H1 (cell line): Measurements from ENCODE around the gene CAMKK1. TPM values are rescaled to one million over a fixed set of nuclear protein-coding genes. Genes with fewer than 3 reads are reported as not detected.

Source experiments
- CTCF ChIA-PET: fragments of 300-600 bp; sonication (Branson Sonifier 250); formaldehyde crosslinking; loops from one replicate; lab custom pipeline; 2021; ENCODE audit not compliant: partially characterized antibody; lab: Charles Lee
- POLR2A ChIA-PET: fragments of 300-600 bp; sonication (Branson Sonifier 250); formaldehyde crosslinking; loops from one replicate; lab custom pipeline; 2021; ENCODE audit warnings: inconsistent platforms; ENCODE audit not compliant: partially characterized antibody; lab: Charles Lee
- DNase-seq, 2 experiments: peaks; one replicate each; pipeline versions ENCODE4 v3.0.0 to v3.0.0-alpha.2; 2010 to 2022; ENCODE audit warnings: low spot score in 2 of 2, low read depth in 1 of 2, mixed read lengths in 1 of 2
- FAIRE-seq: peaks from 2 replicates; lab custom pipeline; 2011; peaks lifted over from hg19 to GRCh38; lab: Jason Lieb, UNC
- H2AFZ ChIP-seq: 2 replicates; pipeline ENCODE4 v1.8.1; 2012; ENCODE audit warnings: low read length, inconsistent platforms
- H2AK5ac ChIP-seq: 2 replicates; pipeline ENCODE4 v1.6.1; 2013; ENCODE audit warnings: low read depth, low read length
- H2BK120ac ChIP-seq: replicated peaks from 2 replicates; pipeline ENCODE3; 2013; ENCODE audit warnings: low read depth, low read length, inconsistent platforms
- H2BK12ac ChIP-seq: 2 replicates; pipeline ENCODE4 v1.6.1; 2013; ENCODE audit warnings: low read depth, low read length
- H2BK15ac ChIP-seq: 2 replicates; pipeline ENCODE4 v1.6.1; 2013; ENCODE audit warnings: low read length
- H2BK20ac ChIP-seq: 2 replicates; pipeline ENCODE4 v1.6.1; 2013; ENCODE audit warnings: low read length
- H2BK5ac ChIP-seq: 2 replicates; pipeline ENCODE4 v1.6.1; 2013; ENCODE audit warnings: low read depth, low read length
- H3K14ac ChIP-seq: 2 replicates; pipeline ENCODE4 v1.6.1; 2013; ENCODE audit warnings: inconsistent platforms; ENCODE audit not compliant: insufficient read length
- H3K18ac ChIP-seq: 2 replicates; pipeline ENCODE4 v1.6.1; 2013; ENCODE audit warnings: low read length; ENCODE audit errors: extremely low read depth
- H3K23ac ChIP-seq: 2 replicates; pipeline ENCODE4 v1.6.1; 2013; ENCODE audit warnings: inconsistent platforms; ENCODE audit not compliant: insufficient read length
- H3K23me2 ChIP-seq: 2 replicates; pipeline ENCODE4 v1.6.1; 2013; ENCODE audit warnings: low read depth, low read length
- H3K27ac ChIP-seq: 2 replicates; pipeline ENCODE4 v1.6.1; 2011; ENCODE audit warnings: low read depth, low read length, inconsistent platforms
- H3K27me3 ChIP-seq, 4 experiments: replicated peaks in 1 of 4; 1 replicate in 1 of 4; 2 replicates in 3 of 4; pipeline versions ENCODE4 v1.6.1 to v1.8.1; 2011 to 2013; ENCODE audit warnings: low read length in 3 of 4, mild to moderate bottlenecking in 3 of 4, inconsistent platforms in 2 of 4, mixed read lengths in 2 of 4, moderate library complexity in 1 of 4; ENCODE audit not compliant: control insufficient read depth in 3 of 4, insufficient read depth in 3 of 4; ENCODE audit errors: extremely low read depth in 1 of 4
- H3K36me3 ChIP-seq, 4 experiments: 2 replicates each; pipeline versions ENCODE4 v1.6.1 to v1.8.1; 2011 to 2013; ENCODE audit warnings: mild to moderate bottlenecking in 4 of 4, low read length in 3 of 4, moderate library complexity in 2 of 4, control low read depth in 1 of 4, inconsistent platforms in 1 of 4; ENCODE audit not compliant: insufficient read depth in 4 of 4, control insufficient read depth in 2 of 4
- H3K4ac ChIP-seq: replicated peaks from 2 replicates; pipeline ENCODE3; 2013; ENCODE audit warnings: low read length, low read depth, mixed read lengths, inconsistent platforms; ENCODE audit not compliant: insufficient read length
- H3K4me1 ChIP-seq, 4 experiments: replicated peaks in 1 of 4; 1 replicate in 1 of 4; 2 replicates in 3 of 4; pipeline versions ENCODE4 v1.6.1 to v1.8.1; 2011 to 2013; ENCODE audit warnings: low read length in 3 of 4, inconsistent platforms in 2 of 4, mixed read lengths in 1 of 4; ENCODE audit not compliant: insufficient read depth in 4 of 4, control insufficient read depth in 3 of 4
- H3K4me2 ChIP-seq, 2 experiments: 2 replicates each; pipeline versions ENCODE4 v1.6.1 to v1.8.1; 2011 to 2013; ENCODE audit warnings: low read depth in 2 of 2, low read length in 2 of 2, control low read depth in 1 of 2, inconsistent platforms in 1 of 2, mild to moderate bottlenecking in 1 of 2; ENCODE audit not compliant: insufficient read depth in 1 of 2
- H3K4me3 ChIP-seq, 4 experiments: fragments of 200-600, 300-600 bp in 1 of 4; sonication (generic), shearing (Covaris generic), sonication (Bioruptor Twin) in 1 of 4; 2 replicates each; pipeline versions ENCODE4 v1.5.1 to v1.8.1; 2011 to 2016; ENCODE audit warnings: low read length in 4 of 4, low read depth in 3 of 4, control low read depth in 2 of 4, inconsistent platforms in 2 of 4, mild to moderate bottlenecking in 2 of 4, mixed read lengths in 1 of 4, moderate library complexity in 1 of 4; ENCODE audit not compliant: insufficient read depth in 2 of 4; ENCODE audit errors: extremely low read depth in 1 of 4
- H3K56ac ChIP-seq: replicated peaks from 2 replicates; pipeline ENCODE3; 2013; ENCODE audit warnings: low read depth, mild to moderate bottlenecking, mixed read lengths, low read length, inconsistent platforms; ENCODE audit not compliant: insufficient read length
- H3K79me1 ChIP-seq: 2 replicates; pipeline ENCODE4 v1.6.1; 2013; ENCODE audit warnings: low read depth, low read length, control low read depth
- H3K79me2 ChIP-seq, 2 experiments: 2 replicates each; pipeline versions ENCODE4 v1.6.1 to v1.8.1; 2012 to 2013; ENCODE audit warnings: low read length in 2 of 2, mild to moderate bottlenecking in 2 of 2, inconsistent platforms in 1 of 2; ENCODE audit not compliant: insufficient read depth in 2 of 2, control insufficient read depth in 1 of 2
- H3K9ac ChIP-seq, 4 experiments: replicated peaks in 1 of 4; 1 replicate in 1 of 4; 2 replicates in 3 of 4; pipeline versions ENCODE4 v1.6.1 to v1.8.1; 2011 to 2013; ENCODE audit warnings: low read depth in 3 of 4, low read length in 3 of 4, control low read depth in 2 of 4, mild to moderate bottlenecking in 2 of 4, moderate library complexity in 2 of 4, inconsistent platforms in 1 of 4; ENCODE audit errors: extremely low read depth in 1 of 4
- H3K9me3 ChIP-seq, 2 experiments: 2 replicates each; pipeline versions ENCODE4 v1.6.1 to v1.8.1; 2012 to 2013; ENCODE audit warnings: mild to moderate bottlenecking in 2 of 2, moderate library complexity in 2 of 2, control low read depth in 1 of 2, inconsistent platforms in 1 of 2, low read depth in 1 of 2, low read length in 1 of 2, mixed read lengths in 1 of 2; ENCODE audit not compliant: insufficient read depth in 2 of 2
- H4K20me1 ChIP-seq, 2 experiments: replicated peaks in 1 of 2; 2 replicates each; pipeline versions ENCODE3 to v1.8.1; 2011 to 2013; ENCODE audit warnings: inconsistent platforms in 2 of 2, low read length in 2 of 2, mild to moderate bottlenecking in 1 of 2; ENCODE audit not compliant: insufficient read depth in 2 of 2, control insufficient read depth in 1 of 2
- H4K5ac ChIP-seq: 2 replicates; pipeline ENCODE4 v1.6.1; 2013; ENCODE audit warnings: low read length, low read depth, mixed read lengths, inconsistent platforms; ENCODE audit not compliant: insufficient read length
- H4K8ac ChIP-seq: 2 replicates; pipeline ENCODE4 v1.8.0; 2013; ENCODE audit warnings: mild to moderate bottlenecking, moderate library complexity, low read length, inconsistent platforms; ENCODE audit not compliant: insufficient read depth; ENCODE audit errors: extremely low read depth
- H4K91ac ChIP-seq: replicated peaks from 2 replicates; pipeline ENCODE3; 2013; ENCODE audit warnings: low read length, mixed read lengths, inconsistent platforms; ENCODE audit not compliant: insufficient read length
- EP300 ChIP-seq, 2 experiments: IDR thresholded peaks; 1 replicate in 1 of 2; 2 replicates in 1 of 2; pipeline ENCODE4 v1.6.1; 2011 to 2012; ENCODE audit warnings: low read depth in 2 of 2, low read length in 2 of 2, mild to moderate bottlenecking in 2 of 2, borderline replicate concordance in 1 of 2, inconsistent platforms in 1 of 2, moderate library complexity in 1 of 2
- FOSL1 ChIP-seq: IDR thresholded peaks from 2 replicates; pipeline ENCODE4 v1.6.1; 2011; ENCODE audit warnings: mild to moderate bottlenecking, low read depth, low read length, moderate library complexity; ENCODE audit not compliant: insufficient read depth
- JUN ChIP-seq: IDR thresholded peaks from 2 replicates; pipeline ENCODE4 v1.6.1; 2011; ENCODE audit warnings: low read depth, mild to moderate bottlenecking, improper control_type of control experiment, low read length
- KDM1A ChIP-seq: fragments of 200-600, 300-600 bp; sonication (generic); IDR thresholded peaks from 2 replicates; pipeline ENCODE4 v1.7.1; 2016; ENCODE audit warnings: mild to moderate bottlenecking, low read length, borderline replicate concordance
- PHF8 ChIP-seq: fragments of 200-600 bp; sonication (generic); conservative IDR thresholded peaks from 2 replicates; pipeline ENCODE4 v1.7.1; 2012; ENCODE audit warnings: low read depth, mild to moderate bottlenecking, inconsistent platforms, low read length, moderate library complexity
- RFX5 ChIP-seq: IDR thresholded peaks from 2 replicates; pipeline ENCODE4 v1.6.1; 2011; ENCODE audit warnings: low read depth, low read length, improper control_type of control experiment, borderline replicate concordance
- SAP30 ChIP-seq: fragments of 300-600 bp; sonication (generic); IDR thresholded peaks from 2 replicates; pipeline ENCODE4 v1.7.1; 2012; ENCODE audit warnings: low read length, moderate library complexity, mild to moderate bottlenecking, inconsistent platforms; ENCODE audit not compliant: insufficient read depth, insufficient replicate concordance
- SRF ChIP-seq: IDR thresholded peaks from 2 replicates; pipeline ENCODE4 v1.6.1; 2011; ENCODE audit warnings: mild to moderate bottlenecking, low read depth, low read length, moderate library complexity
- TAF7 ChIP-seq: optimal IDR thresholded peaks from 2 replicates; pipeline ENCODE3; 2011; ENCODE audit warnings: low read depth, mild to moderate bottlenecking, inconsistent platforms, low read length, moderate library complexity, borderline replicate concordance
- WGBS, 2 experiments: shearing (Covaris generic) in 1 of 2; methylation state at CpG; one replicate each; pipeline versions ENCODE4 v1.1.6 to v1.1.7; 2013 to 2015; ENCODE audit warnings: low lambda C conversion rate in 2 of 2, mixed read lengths in 2 of 2, inconsistent platforms in 1 of 2, low coverage in 1 of 2, missing lambda C conversion rate in 1 of 2; ENCODE audit not compliant: insufficient replicate concordance in 2 of 2, insufficient coverage in 1 of 2, insufficient read length in 1 of 2; ENCODE audit errors: extremely low coverage in 1 of 2, missing lambda C conversion rate in 1 of 2; 5-methylcytosine and 5-hydroxymethylcytosine counted together
- polyA plus RNA-seq, 7 experiments: library from polyadenylated mRNA; depleted of rRNA in 3 of 7; stranded (reverse) in 5 of 7; unstranded in 2 of 7; fragments of >200 nt in 5 of 7; fragments of 200-250 nt in 2 of 7; gene quantifications; 1 replicate in 5 of 7; 2 replicates in 1 of 7; 4 replicates in 1 of 7; pipeline versions ENCODE4 v1.2.1 to v1.2.3, GENCODE V29; 2011 to 2013; ENCODE audit warnings: missing spikeins in 2 of 7, mixed read lengths in 2 of 7
- total RNA-seq: library from RNA; stranded (reverse); fragmentation: NEBNext Ultra II Directional; extraction: Animal tissue kit (Norgen Biotek cat#: 25700); gene quantifications from 2 replicates; pipeline ENCODE4 v1.2.1, GENCODE V29; 2021
- TF ChIP-seq, protein P1 (sequence below), 3 experiments: IDR thresholded peaks; 1 replicate in 2 of 3; 2 replicates in 1 of 3; pipeline versions ENCODE4 v1.5.1 to v1.6.1; 2011; ENCODE audit warnings: low read length in 3 of 3, mild to moderate bottlenecking in 3 of 3, inconsistent platforms in 2 of 3, low read depth in 1 of 3, moderate library complexity in 1 of 3; ENCODE audit not compliant: insufficient read depth in 1 of 3; ENCODE audit errors: control extremely low read depth in 1 of 3

Gene CAMKK1
- total and polyA plus RNA-seq, 2 of the 8 experiments (the other 6 are each of a cell fraction or from before 2014, with no cell fraction given) = 7.1 to 7.6 TPM

DNA sequence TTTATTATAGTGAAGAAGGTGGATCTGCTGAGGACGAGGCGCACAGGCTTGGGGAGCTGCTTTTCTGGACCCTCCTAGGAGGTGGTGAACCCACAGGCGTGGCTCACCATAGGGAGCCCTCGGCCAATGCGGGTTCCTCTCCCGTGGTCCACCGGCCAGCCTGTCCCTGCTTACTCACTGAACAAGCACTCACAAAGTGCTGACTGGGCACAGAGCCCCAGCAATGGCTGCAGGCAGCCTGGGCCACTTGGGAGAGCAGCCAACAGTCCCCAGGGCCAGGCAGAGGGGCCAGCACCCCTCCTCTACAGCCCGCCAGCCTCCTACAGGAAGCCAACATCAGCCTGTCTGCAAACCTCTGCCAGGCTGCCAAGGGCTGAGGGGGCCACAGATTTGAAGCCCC lies 27.7 kb downstream of the CAMKK1 start:
- H3K4me3 ChIP-seq = no peak overlapping the region
- no peak overlapping the region for H3K18ac ChIP-seq
- FAIRE-seq (no peak), DNase-seq (no peak)
- WGBS, 2 experiments = 84% methylated on average over 8 of the region's 8 CpGs; no CpG with 5 or more reads in 1 of the 2 experiments
- ChIA-PET POLR2A (interaction anchor here (1.0 to 1.5 kb wide), 5 partner anchors 11 to 278 kb away, joined by 3 to 4 read pairs (median 3); partner anchors contain the start of genes CYB5D2 and ZZEF1), CTCF (interaction anchor here (1.1 to 12.7 kb wide), 11 partner anchors 14 to 161 kb away, joined by 4 to 131 read pairs (median 10); partner anchors contain the start of genes NCBP3 and P2RX1)
- no peak overlapping the region for H4K5ac ChIP-seq
- H2AK5ac ChIP-seq = no peak overlapping the region
- no peak overlapping the region for H3K4ac ChIP-seq
- peaks cover 0 to 2% of the 10 kb centered on the region in 2 experiments for H4K20me1 ChIP-seq
- no peak overlapping the region for H3K56ac ChIP-seq
- H3K27ac ChIP-seq = no peak overlapping the region
- H3K23me2 ChIP-seq = no peaks in the 10 kb centered on the region
- H3K4me2 ChIP-seq = no peak overlapping the region
- H3K36me3 ChIP-seq = peaks cover 0 to 11% (median 3%) of the 10 kb centered on the region in 4 experiments; a peak in 4 of 8 replicates
- no peak overlapping the region for H2BK12ac ChIP-seq
- no peaks in the 10 kb centered on the region for H3K79me2 ChIP-seq
- no peak overlapping the region for H3K9ac ChIP-seq
- H2BK20ac ChIP-seq = no peak overlapping the region
- no peak overlapping the region for H4K8ac ChIP-seq
- no peak overlapping the region for H3K23ac ChIP-seq
- no peak overlapping the region for H2BK15ac ChIP-seq
- no peak overlapping the region for H2BK5ac ChIP-seq
- TF ChIP-seq RFX5 = no peak
- no peak for TF ChIP-seq EP300 (IDR thresholded peaks at IDR 0.05; ENCODE audit: borderline replicate concordance in 1 of 2, low read depth in 2 of 2, low read length in 2 of 2)
- TF ChIP-seq, protein P1, sequence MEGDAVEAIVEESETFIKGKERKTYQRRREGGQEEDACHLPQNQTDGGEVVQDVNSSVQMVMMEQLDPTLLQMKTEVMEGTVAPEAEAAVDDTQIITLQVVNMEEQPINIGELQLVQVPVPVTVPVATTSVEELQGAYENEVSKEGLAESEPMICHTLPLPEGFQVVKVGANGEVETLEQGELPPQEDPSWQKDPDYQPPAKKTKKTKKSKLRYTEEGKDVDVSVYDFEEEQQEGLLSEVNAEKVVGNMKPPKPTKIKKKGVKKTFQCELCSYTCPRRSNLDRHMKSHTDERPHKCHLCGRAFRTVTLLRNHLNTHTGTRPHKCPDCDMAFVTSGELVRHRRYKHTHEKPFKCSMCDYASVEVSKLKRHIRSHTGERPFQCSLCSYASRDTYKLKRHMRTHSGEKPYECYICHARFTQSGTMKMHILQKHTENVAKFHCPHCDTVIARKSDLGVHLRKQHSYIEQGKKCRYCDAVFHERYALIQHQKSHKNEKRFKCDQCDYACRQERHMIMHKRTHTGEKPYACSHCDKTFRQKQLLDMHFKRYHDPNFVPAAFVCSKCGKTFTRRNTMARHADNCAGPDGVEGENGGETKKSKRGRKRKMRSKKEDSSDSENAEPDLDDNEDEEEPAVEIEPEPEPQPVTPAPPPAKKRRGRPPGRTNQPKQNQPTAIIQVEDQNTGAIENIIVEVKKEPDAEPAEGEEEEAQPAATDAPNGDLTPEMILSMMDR (IDR thresholded peaks at IDR 0.05; ENCODE audit: control extremely low read depth in 1 of 3, insufficient read depth in 1 of 3, low read depth in 1 of 3, low read length in 3 of 3) = no peak
- TF ChIP-seq SAP30 = no peak
- no peak for TF ChIP-seq KDM1A
- no peak for TF ChIP-seq TAF7
- no peak for TF ChIP-seq PHF8
- TF ChIP-seq FOSL1 = no peak
- no peak for TF ChIP-seq SRF
- TF ChIP-seq JUN = no peak
- no peak overlapping the region for H2AFZ ChIP-seq
- no peak overlapping the region for H4K91ac ChIP-seq
- H3K27me3 ChIP-seq = no peaks in the 10 kb centered on the region
- H3K4me1 ChIP-seq = no peaks in the 10 kb centered on the region
- H3K14ac ChIP-seq = no peak overlapping the region
- H3K79me1 ChIP-seq = no peaks in the 10 kb centered on the region
- no peaks in the 10 kb centered on the region for H3K9me3 ChIP-seq
- H2BK120ac ChIP-seq = no peak overlapping the region
